ENCODE results near the gene SPEN. TPM values are rescaled to one million over a fixed set of nuclear protein-coding genes. Genes with fewer than 3 reads are reported as not detected.

The SPEN gene
- total RNA-seq, 1 donor from 2014 or later, result 55.2 TPM

DNA sequence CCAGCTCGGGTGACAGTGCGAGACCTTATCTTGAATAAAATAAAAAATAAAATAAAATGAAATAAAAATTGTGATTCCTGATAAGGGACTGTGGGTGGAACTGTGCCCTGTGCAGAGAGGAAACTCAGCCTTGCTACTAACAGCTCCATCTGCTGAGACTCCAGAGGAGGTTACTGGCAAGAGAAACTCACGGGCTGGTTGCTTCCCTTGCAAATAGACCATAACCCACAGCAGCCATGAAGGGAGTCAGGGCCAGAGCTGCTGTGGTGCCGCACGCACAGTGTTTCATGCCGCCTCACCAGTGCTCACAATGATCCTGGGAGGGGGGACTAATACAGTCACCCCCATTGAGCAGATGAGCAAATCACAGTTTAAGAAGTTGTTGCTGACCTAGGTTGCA lies 114.7 kb downstream of the SPEN start:
- TF ChIP-seq POLR2AphosphoS5 (IDR thresholded peaks at IDR 0.05; ENCODE audit: insufficient read depth in 1 of 2, low read depth in 1 of 2) (no peak), POLR2A (IDR thresholded peaks at IDR 0.05) (no peak)

DNA sequence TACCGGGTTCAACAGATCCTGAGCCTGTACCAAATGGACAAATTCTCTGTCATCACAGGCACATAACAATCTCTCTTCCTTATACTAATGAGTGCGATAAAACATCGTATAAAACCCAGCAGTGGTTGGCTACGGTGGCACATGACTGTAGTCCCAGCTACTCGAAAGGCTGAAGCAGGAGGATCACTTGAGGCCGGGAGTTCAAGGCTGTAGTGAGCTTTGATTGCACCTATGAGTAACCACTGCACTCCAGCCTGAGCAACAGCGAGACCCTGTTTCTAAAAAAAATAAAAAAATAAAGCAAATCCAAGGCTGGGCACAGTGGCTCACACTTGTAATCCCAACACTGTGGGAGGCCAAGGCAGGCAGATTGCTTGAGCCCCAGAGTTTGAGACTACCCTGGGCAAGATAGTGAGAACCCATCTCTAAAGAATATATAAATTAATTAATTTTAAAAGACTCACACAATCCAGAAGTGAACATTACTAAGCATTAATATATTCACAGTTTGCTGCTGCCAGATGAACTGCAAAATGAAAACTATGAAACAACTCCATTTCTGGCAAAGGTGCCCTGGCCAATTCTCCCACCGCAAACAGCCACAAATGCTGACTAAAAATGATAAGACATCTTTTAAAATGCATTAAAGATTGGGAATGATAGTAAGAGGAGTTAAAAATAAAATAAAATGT lies 115.3 kb downstream of the SPEN start:
- Histone ChIP-seq H3K4me1 (peaks cover 66% of the 10 kb centered on the region), H3K27me3 (no peaks in the 10 kb centered on the region), H3K4me3 (no peak overlapping the region), H3K36me3 (no peaks in the 10 kb centered on the region), H3K9me3 (no peaks in the 10 kb centered on the region), H3K27ac (no peak overlapping the region)
- TF ChIP-seq POLR2AphosphoS5 (IDR thresholded peaks at IDR 0.05; ENCODE audit: insufficient read depth in 1 of 2, low read depth in 1 of 2), result no peak
- TF ChIP-seq, protein P1, sequence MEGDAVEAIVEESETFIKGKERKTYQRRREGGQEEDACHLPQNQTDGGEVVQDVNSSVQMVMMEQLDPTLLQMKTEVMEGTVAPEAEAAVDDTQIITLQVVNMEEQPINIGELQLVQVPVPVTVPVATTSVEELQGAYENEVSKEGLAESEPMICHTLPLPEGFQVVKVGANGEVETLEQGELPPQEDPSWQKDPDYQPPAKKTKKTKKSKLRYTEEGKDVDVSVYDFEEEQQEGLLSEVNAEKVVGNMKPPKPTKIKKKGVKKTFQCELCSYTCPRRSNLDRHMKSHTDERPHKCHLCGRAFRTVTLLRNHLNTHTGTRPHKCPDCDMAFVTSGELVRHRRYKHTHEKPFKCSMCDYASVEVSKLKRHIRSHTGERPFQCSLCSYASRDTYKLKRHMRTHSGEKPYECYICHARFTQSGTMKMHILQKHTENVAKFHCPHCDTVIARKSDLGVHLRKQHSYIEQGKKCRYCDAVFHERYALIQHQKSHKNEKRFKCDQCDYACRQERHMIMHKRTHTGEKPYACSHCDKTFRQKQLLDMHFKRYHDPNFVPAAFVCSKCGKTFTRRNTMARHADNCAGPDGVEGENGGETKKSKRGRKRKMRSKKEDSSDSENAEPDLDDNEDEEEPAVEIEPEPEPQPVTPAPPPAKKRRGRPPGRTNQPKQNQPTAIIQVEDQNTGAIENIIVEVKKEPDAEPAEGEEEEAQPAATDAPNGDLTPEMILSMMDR (IDR thresholded peaks at IDR 0.05), result no peak
- TF ChIP-seq POLR2A (IDR thresholded peaks at IDR 0.05), result no peak
- DNase-seq (ENCODE audit: extremely low spot score in 2 of 2), result no peak
- intact Hi-C loops (cut with DNase I), result no loop called here

More for the DNA sequence above, 114.7 kb downstream of the SPEN start:
- no peaks in the 10 kb centered on the region for H3K9me3 ChIP-seq
- intact Hi-C loops (cut with DNase I), result no loop called here
- H3K4me1 ChIP-seq, result peaks cover 67% of the 10 kb centered on the region
- no peaks in the 10 kb centered on the region for H3K27me3 ChIP-seq
- no peaks in the 10 kb centered on the region for H3K36me3 ChIP-seq
- DNase-seq (ENCODE audit: extremely low spot score in 2 of 2), result no peak
- no peak overlapping the region for H3K4me3 ChIP-seq
- H3K27ac ChIP-seq, result no peak overlapping the region

DNA sequence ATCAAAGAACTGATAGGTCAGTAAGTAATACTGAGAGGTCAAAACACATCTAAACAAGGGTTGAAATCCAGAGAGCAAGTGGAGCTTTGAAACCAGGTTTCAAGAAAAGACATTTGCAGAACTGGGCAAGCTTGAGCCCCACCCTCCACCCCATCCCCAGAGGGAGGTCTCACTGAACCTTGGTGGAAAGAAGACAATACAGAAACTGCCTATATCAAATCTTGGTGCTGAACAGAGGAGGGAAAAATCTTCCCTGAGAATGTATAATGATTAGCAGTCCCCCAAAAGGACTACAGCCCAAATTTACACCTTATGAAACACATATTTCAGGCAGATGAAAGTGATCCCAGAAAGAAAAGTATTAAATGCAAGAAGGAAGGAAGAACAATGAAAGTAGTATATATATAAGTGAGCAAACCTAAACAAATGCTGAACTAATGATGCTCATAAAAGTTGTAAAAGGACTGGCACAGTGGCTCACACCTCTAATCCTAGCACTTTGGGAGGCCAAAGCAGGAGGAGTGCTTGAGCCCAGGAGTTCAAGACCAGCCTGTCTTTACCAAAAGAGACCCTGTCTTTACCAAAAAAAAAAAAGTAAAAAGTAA lies 116.0 kb downstream of the SPEN start:
- Histone ChIP-seq H3K27ac (no peak overlapping the region), H3K4me1 (peaks cover 60% of the 10 kb centered on the region), H3K9me3 (no peaks in the 10 kb centered on the region), H3K4me3 (no peak overlapping the region), H3K36me3 (no peaks in the 10 kb centered on the region), H3K27me3 (no peaks in the 10 kb centered on the region)
- intact Hi-C loops (cut with DNase I), result no loop called here
- DNase-seq (ENCODE audit: extremely low spot score in 2 of 2), result no peak
- TF ChIP-seq POLR2A (IDR thresholded peaks at IDR 0.05) (no peak), POLR2AphosphoS5 (IDR thresholded peaks at IDR 0.05; ENCODE audit: insufficient read depth in 1 of 2, low read depth in 1 of 2) (no peak)
- TF ChIP-seq, protein P1 (IDR thresholded peaks at IDR 0.05), result no peak

DNA sequence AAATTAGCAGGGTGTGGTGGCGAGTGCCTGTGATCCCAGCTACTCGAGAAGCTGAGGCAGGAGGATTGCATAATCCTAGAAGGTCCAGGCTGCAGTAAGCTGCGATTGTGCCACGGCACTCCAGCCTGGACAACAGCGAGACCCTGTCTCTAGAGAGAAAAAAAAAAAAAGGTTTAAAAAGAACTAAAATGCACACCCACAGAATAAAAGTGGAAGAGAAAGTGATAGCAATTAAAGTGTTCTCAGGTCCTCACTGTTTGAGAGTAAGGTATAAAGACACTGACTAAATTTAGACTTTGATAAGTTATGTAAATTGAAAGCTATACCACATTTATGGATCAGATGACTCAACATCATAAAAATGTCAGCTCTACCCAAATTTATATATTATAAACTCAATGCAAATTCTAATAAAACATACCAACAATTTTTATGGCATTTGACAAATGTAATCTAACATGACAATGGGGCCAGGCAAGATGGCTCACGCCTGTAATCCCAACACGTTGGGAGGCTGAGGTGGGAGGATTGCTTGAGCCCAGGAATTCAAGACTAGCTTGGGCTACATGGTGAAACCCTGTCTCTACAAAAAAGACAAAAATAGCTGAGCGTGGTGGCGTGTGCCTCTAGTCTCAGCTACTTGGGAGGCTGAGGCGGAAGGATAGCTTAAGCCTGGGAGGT lies 116.6 kb downstream of the SPEN start:
- H3K27ac ChIP-seq, result no peak overlapping the region
- H3K4me3 ChIP-seq, result no peak overlapping the region
- intact Hi-C loops (cut with DNase I), result no loop called here
- no peaks in the 10 kb centered on the region for H3K27me3 ChIP-seq
- H3K4me1 ChIP-seq, result peaks cover 53% of the 10 kb centered on the region
- no peak for DNase-seq (ENCODE audit: extremely low spot score in 2 of 2)
- no peaks in the 10 kb centered on the region for H3K9me3 ChIP-seq
- no peak for TF ChIP-seq POLR2AphosphoS5 (IDR thresholded peaks at IDR 0.05; ENCODE audit: insufficient read depth in 1 of 2, low read depth in 1 of 2)
- no peak for TF ChIP-seq POLR2A (IDR thresholded peaks at IDR 0.05)
- TF ChIP-seq, protein P1 (IDR thresholded peaks at IDR 0.05), result no peak
- peaks cover 0 to under 1% of the 10 kb centered on the region in 2 donors for H3K36me3 ChIP-seq

DNA sequence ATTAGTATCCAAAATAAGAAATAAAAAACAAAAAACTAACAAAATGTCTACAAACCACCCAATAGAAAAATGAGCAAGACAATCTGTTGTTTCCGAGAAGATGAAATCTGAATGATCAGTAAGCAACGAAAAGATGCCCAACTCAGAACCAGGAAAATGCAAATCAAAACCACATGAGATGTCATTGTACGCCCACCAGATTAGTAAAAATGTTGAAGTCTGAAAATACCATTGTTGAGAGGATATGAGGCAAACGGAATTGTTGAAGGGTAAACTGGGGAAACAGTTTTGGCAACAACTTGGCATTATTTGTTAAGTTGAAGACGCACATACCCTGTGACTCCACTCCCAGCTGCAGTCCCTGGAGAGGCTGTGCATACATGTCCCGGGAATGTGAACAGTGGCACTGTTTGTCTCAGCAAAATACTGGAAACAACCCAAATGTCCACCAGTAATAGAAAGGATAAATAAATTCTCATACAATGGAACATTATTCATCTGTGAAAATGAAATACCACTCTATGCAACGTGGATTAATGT lies 117.8 kb downstream of the SPEN start:
- Histone ChIP-seq H3K27ac (no peak overlapping the region), H3K4me1 (peaks cover 41% of the 10 kb centered on the region), H3K27me3 (no peaks in the 10 kb centered on the region), H3K36me3 (peaks cover 0 to 8% of the 10 kb centered on the region in 2 donors), H3K9me3 (no peaks in the 10 kb centered on the region), H3K4me3 (no peak overlapping the region)
- intact Hi-C loops (cut with DNase I), result no loop called here
- no peak for DNase-seq (ENCODE audit: extremely low spot score in 2 of 2)
- TF ChIP-seq, protein P1 (IDR thresholded peaks at IDR 0.05), result no peak
- no peak for TF ChIP-seq POLR2A (IDR thresholded peaks at IDR 0.05)
- TF ChIP-seq POLR2AphosphoS5 (IDR thresholded peaks at IDR 0.05; ENCODE audit: insufficient read depth in 1 of 2, low read depth in 1 of 2), result no peak

All from vagina (tissue), 2 donors.